ENCODE measurements around the gene FLNB. TPM values are rescaled to one million over a fixed set of nuclear protein-coding genes. Genes with fewer than 3 reads are reported as not detected.

The FLNB gene
- total and polyA plus RNA-seq, 10 of the 15 experiments (the other 5 are each of a cell fraction or from before 2014, with no cell fraction given): 13.6 to 51.8 (median 26.4) TPM

DNA sequence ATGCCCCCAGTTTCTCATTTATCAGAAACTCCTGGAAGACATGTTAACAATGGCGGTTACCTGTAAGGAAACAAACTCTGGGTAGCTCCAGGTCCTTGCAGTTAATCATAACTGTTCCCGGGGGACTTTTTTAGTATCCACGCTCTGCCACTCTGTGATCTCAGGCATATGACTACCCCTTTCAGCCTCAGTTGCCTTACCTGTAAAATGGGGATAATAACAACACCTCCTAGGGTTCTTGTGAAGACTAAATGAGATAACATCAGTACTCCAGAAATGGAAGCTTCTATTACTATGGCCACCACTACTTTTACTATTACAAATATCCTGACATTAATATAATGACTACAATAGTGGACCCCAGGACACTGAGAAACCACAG, 7.1 kb upstream of the FLNB start (continued):
- TF ChIP-seq, protein P1, sequence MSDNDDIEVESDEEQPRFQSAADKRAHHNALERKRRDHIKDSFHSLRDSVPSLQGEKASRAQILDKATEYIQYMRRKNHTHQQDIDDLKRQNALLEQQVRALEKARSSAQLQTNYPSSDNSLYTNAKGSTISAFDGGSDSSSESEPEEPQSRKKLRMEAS (IDR thresholded peaks at IDR 0.05; ENCODE audit: low read depth, low read length): no peak
- no peak for TF ChIP-seq DPF2 (IDR thresholded peaks at IDR 0.05)
- no peak for TF ChIP-seq SIN3A (IDR thresholded peaks at IDR 0.05; ENCODE audit: low read depth, low read length)
- TF ChIP-seq IKZF1 (conservative IDR thresholded peaks at IDR 0.05): no peak

DNA sequence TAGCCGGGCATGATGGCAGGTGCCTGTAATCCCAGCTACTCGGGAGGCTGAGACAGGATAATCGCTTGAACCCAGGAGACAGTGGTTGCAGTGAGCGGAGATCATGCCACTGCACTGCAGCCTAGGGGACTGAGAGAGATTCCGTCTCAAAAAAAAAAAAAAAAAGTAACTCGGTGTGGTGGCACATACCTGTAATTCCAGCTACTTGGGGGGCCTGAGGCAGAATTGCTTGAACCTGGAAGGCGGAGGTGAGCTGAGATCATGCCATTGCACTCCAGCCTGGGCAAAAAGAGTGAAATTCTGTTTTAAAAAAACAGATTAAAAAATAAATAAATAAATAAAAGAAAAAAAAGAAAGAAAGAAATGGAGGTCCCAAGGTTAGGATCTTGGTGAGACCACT, 6.2 kb upstream of the FLNB start:
- SMC1A ChIA-PET (ENCODE audit: uncharacterized antibody, unreplicated experiment): interaction anchor here (0.8 to 1.4 kb wide), 5 partner anchors 24 to 511 kb away, joined by 3 to 4 read pairs (median 3); no protein-coding TSS in a partner anchor
- Histone ChIP-seq H3K4me2 (ENCODE audit: control insufficient read depth, insufficient read depth) (no peak overlapping the region), H3K79me2 (ENCODE audit: control insufficient read depth, insufficient read depth, low read length) (no peaks in the 10 kb centered on the region), H3K27ac (ENCODE audit: control insufficient read depth, insufficient read depth) (no peak overlapping the region), H3K4me3 (no peak overlapping the region), H3K27me3 (replicated peaks in 1 of 2; ENCODE audit: control insufficient read depth in 2 of 2, insufficient read depth in 2 of 2, low read length in 1 of 2) (no peaks in the 10 kb centered on the region), H4K20me1 (ENCODE audit: control insufficient read depth, insufficient read depth) (no peaks in the 10 kb centered on the region), H3K9ac (ENCODE audit: control insufficient read depth, insufficient read depth, low read length) (no peak overlapping the region), H3K9me3 (replicated peaks; ENCODE audit: control insufficient read depth, insufficient read depth, low read length) (no peaks in the 10 kb centered on the region), H2AFZ (ENCODE audit: control insufficient read depth, low read depth, low read length) (no peak overlapping the region), H3K36me3 (ENCODE audit: control insufficient read depth in 2 of 2, insufficient read depth in 2 of 2, low read length in 1 of 2) (no peaks in the 10 kb centered on the region), H3K4me1 (ENCODE audit: control insufficient read depth, insufficient read depth, low read length) (peaks cover 8% of the 10 kb centered on the region)
- DNase-seq (ENCODE audit: low read depth, low spot score) (no peak), FAIRE-seq (no peak), ATAC-seq (no peak)
- intact Hi-C loops (cut with micrococcal nuclease; ENCODE audit: unreplicated experiment) (loop anchor here (10.0 kb wide), 1 partner anchor 303 kb away; the partner anchor contains the start of genes HTD2 and RPP14), in situ Hi-C loops (cut with MboI) (no loop called here)
- no TSS peak for BruUV-seq (replicated peaks)
- POLR2A ChIA-PET: interaction anchor here (0.7 kb wide), 1 partner anchor 174 kb away, joined by 4 read pairs; no protein-coding TSS in a partner anchor
- WGBS (ENCODE audit: insufficient coverage, insufficient replicate concordance, low lambda C conversion rate, missing lambda C conversion rate): 67% methylated on average over 7 of the region's 7 CpGs
- RAD21 ChIA-PET (ENCODE audit: unreplicated experiment): no interaction called here
- CTCF ChIA-PET: interaction anchor here (1.0 to 1.3 kb wide), 2 partner anchors 164 to 171 kb away, joined by 4 to 5 read pairs; no protein-coding TSS in a partner anchor
- no peak for TF ChIP-seq SMAD1 (IDR thresholded peaks at IDR 0.05; ENCODE audit: low read depth, partially characterized antibody)
- TF ChIP-seq, protein P2, sequence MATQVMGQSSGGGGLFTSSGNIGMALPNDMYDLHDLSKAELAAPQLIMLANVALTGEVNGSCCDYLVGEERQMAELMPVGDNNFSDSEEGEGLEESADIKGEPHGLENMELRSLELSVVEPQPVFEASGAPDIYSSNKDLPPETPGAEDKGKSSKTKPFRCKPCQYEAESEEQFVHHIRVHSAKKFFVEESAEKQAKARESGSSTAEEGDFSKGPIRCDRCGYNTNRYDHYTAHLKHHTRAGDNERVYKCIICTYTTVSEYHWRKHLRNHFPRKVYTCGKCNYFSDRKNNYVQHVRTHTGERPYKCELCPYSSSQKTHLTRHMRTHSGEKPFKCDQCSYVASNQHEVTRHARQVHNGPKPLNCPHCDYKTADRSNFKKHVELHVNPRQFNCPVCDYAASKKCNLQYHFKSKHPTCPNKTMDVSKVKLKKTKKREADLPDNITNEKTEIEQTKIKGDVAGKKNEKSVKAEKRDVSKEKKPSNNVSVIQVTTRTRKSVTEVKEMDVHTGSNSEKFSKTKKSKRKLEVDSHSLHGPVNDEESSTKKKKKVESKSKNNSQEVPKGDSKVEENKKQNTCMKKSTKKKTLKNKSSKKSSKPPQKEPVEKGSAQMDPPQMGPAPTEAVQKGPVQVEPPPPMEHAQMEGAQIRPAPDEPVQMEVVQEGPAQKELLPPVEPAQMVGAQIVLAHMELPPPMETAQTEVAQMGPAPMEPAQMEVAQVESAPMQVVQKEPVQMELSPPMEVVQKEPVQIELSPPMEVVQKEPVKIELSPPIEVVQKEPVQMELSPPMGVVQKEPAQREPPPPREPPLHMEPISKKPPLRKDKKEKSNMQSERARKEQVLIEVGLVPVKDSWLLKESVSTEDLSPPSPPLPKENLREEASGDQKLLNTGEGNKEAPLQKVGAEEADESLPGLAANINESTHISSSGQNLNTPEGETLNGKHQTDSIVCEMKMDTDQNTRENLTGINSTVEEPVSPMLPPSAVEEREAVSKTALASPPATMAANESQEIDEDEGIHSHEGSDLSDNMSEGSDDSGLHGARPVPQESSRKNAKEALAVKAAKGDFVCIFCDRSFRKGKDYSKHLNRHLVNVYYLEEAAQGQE (IDR thresholded peaks at IDR 0.05; ENCODE audit: low read depth, low read length): no peak
- TF ChIP-seq SP1 (IDR thresholded peaks at IDR 0.05; ENCODE audit: low read depth, low read length): no peak
- TF ChIP-seq EZH2 (IDR thresholded peaks at IDR 0.05; ENCODE audit: borderline replicate concordance, control insufficient read depth, low read depth, low read length): no peak
- TF ChIP-seq, protein P3, sequence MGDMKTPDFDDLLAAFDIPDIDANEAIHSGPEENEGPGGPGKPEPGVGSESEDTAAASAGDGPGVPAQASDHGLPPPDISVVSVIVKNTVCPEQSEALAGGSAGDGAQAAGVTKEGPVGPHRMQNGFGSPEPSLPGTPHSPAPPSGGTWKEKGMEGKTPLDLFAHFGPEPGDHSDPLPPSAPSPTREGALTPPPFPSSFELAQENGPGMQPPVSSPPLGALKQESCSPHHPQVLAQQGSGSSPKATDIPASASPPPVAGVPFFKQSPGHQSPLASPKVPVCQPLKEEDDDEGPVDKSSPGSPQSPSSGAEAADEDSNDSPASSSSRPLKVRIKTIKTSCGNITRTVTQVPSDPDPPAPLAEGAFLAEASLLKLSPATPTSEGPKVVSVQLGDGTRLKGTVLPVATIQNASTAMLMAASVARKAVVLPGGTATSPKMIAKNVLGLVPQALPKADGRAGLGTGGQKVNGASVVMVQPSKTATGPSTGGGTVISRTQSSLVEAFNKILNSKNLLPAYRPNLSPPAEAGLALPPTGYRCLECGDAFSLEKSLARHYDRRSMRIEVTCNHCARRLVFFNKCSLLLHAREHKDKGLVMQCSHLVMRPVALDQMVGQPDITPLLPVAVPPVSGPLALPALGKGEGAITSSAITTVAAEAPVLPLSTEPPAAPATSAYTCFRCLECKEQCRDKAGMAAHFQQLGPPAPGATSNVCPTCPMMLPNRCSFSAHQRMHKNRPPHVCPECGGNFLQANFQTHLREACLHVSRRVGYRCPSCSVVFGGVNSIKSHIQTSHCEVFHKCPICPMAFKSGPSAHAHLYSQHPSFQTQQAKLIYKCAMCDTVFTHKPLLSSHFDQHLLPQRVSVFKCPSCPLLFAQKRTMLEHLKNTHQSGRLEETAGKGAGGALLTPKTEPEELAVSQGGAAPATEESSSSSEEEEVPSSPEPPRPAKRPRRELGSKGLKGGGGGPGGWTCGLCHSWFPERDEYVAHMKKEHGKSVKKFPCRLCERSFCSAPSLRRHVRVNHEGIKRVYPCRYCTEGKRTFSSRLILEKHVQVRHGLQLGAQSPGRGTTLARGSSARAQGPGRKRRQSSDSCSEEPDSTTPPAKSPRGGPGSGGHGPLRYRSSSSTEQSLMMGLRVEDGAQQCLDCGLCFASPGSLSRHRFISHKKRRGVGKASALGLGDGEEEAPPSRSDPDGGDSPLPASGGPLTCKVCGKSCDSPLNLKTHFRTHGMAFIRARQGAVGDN (IDR thresholded peaks at IDR 0.05): no peak
- no peak for TF ChIP-seq HDGF (IDR thresholded peaks at IDR 0.05)
- no peak for TF ChIP-seq CREB1 (IDR thresholded peaks at IDR 0.05; ENCODE audit: low read depth)

Measured in GM12878 (cell line).